NB4 (cell line): ENCODE measurements around the gene MPV17.
A peak's percentile ranks its signal among the peaks of the same experiment; 100 is the strongest.
"Not testable (repeated sequence)": the region's sequence is repeated elsewhere in the genome, so short reads cannot be mapped to it uniquely, and the experiment has no call there.

Experiments
- DNase-seq: peaks from one replicate; pipeline ENCODE4 v3.0.0; 2010; ENCODE audit warnings: low read depth
- H3K4me3 ChIP-seq: one replicate; pipeline ENCODE4 v1.5.1; 2011; ENCODE audit warnings: mild to moderate bottlenecking, low read depth, low read length, moderate library complexity
- MYC ChIP-seq: IDR thresholded peaks from 2 replicates; pipeline ENCODE4 v1.6.1; 2011; ENCODE audit warnings: low read depth, low read length
- POLR2A ChIP-seq: IDR thresholded peaks from 2 replicates; pipeline ENCODE4 v1.6.1; 2011; ENCODE audit warnings: mild to moderate bottlenecking; ENCODE audit not compliant: insufficient read length; ENCODE audit errors: extremely low read depth
- TF ChIP-seq, protein P1 (sequence below): IDR thresholded peaks from one replicate; pipeline ENCODE4 v1.5.1; 2012; ENCODE audit warnings: low read depth, low read length
- TF ChIP-seq, protein P2 (sequence below): IDR thresholded peaks from 2 replicates; pipeline ENCODE4 v1.6.1; 2011; ENCODE audit warnings: low read depth, low read length

MPV17 gene

DNA sequence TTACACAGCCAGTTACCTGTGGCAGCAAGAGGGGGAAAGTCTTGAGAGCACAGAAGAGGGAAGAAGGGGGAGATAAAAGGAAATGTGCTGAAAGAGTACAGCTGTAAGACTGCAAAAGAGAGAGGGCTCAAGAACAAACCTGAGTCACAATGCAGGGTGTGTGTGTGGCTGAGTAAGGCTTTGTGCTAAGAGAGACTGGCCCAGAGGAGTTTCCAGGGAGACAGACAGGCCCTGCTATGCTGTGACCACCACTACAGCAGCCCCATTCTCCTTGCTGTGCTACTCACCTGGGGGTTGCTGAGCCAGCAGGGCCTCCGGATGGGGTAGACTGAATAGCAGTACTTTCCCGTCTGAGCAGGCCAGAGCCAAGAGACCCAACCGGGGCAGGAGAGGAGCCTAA lies 12.4 kb upstream of the MPV17 start:
- H3K4me3 ChIP-seq = no peak overlapping the region
- TF ChIP-seq, protein P1, sequence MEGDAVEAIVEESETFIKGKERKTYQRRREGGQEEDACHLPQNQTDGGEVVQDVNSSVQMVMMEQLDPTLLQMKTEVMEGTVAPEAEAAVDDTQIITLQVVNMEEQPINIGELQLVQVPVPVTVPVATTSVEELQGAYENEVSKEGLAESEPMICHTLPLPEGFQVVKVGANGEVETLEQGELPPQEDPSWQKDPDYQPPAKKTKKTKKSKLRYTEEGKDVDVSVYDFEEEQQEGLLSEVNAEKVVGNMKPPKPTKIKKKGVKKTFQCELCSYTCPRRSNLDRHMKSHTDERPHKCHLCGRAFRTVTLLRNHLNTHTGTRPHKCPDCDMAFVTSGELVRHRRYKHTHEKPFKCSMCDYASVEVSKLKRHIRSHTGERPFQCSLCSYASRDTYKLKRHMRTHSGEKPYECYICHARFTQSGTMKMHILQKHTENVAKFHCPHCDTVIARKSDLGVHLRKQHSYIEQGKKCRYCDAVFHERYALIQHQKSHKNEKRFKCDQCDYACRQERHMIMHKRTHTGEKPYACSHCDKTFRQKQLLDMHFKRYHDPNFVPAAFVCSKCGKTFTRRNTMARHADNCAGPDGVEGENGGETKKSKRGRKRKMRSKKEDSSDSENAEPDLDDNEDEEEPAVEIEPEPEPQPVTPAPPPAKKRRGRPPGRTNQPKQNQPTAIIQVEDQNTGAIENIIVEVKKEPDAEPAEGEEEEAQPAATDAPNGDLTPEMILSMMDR = no peak
- TF ChIP-seq, protein P2, sequence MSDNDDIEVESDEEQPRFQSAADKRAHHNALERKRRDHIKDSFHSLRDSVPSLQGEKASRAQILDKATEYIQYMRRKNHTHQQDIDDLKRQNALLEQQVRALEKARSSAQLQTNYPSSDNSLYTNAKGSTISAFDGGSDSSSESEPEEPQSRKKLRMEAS = no peak
- no peak for TF ChIP-seq MYC
- no peak for TF ChIP-seq POLR2A
- DNase-seq = no peak

DNA sequence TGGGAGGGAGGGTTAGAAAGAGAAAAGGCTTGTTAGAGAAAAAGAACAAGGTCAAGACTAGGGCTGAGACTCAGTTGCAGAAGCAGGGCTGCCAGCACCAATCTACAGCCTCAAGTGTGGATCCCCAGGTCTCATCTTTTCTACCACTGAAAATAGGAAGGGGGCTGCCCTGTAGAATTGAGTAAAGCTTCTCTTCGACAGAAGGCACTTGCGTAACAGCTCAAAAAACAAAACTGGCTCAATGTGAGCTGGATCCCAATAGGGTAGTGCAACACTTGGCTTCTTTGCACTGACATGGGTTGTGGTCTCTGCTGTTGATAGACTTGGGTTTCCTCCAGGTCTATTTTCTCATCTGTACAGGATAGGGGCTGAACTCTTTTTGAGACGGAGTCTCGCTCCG lies 1.8 kb upstream of the MPV17 start:
- DNase-seq = peak; percentile 80
- no peak for TF ChIP-seq POLR2A
- TF ChIP-seq MYC = no peak
- TF ChIP-seq, protein P1 = no peak
- TF ChIP-seq, protein P2 = no peak

DNA sequence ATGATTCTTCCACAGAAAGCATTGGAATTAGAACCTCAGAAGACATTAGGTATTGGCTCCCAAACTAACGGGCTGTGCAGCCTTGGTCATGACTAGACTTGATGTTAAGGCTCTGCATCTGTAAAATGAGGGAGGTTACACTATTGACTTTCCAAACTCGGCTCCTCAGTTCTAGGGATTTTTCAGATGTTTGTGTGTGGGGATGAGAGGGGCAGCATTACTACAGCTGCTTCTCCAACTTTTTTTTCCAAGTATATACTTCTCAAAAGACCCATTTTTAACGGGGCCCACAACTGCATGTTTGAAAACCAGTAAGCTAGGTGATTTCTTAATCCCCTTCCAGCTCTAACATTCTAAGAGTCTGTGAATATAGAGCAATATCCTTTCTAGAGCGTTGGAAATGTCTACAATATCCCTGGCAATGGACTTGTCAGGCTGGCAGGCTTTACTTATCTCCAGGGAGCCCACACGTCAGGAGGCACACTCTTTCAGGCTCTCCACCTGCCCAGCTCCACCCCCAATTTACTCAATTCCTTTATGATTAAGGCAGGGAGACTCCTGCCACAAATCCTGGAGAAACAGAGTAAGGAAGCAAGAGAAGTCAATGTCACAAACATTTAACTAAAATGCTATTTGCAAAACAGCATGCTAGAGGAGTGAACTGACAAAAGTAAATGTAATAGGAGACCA lies 844 bp upstream of the MPV17 start:
- DNase-seq = no peak
- peak overlapping the region; percentile 97 for H3K4me3 ChIP-seq
- TF ChIP-seq MYC = no peak
- TF ChIP-seq POLR2A = no peak
- TF ChIP-seq, protein P1 = no peak
- TF ChIP-seq, protein P2 = no peak

More for the DNA sequence above, 1.8 kb upstream of the MPV17 start:
- H3K4me3 ChIP-seq = no peak overlapping the region

DNA sequence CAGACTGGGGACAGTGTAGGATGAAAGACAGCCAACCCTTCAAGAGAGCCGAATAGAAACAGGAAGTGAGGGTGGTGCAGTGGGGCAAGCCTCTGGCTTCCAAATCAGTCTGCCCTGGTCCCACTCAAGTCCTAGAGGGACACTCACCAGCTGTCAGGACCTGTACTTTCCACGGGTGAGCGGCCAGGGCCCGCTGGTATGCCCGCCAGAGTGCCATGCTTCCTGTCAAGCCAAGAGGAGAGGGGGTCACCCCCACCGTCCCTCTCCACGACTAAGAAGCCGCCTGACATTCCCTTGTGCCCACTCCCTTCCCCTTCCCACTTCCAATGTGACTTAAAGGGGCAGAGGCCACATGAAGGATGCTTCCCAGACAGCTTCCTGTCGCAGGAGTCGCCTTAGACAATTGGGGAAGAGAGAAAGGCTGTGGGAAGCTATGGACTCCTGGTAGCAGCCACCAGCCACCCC lies 564 bp downstream of the MPV17 start:
- H3K4me3 ChIP-seq = peak overlapping the region; percentile 97
- DNase-seq = peak; percentile 62
- no peak for TF ChIP-seq MYC
- TF ChIP-seq POLR2A = no peak
- TF ChIP-seq, protein P2 = no peak
- TF ChIP-seq, protein P1 = no peak

DNA sequence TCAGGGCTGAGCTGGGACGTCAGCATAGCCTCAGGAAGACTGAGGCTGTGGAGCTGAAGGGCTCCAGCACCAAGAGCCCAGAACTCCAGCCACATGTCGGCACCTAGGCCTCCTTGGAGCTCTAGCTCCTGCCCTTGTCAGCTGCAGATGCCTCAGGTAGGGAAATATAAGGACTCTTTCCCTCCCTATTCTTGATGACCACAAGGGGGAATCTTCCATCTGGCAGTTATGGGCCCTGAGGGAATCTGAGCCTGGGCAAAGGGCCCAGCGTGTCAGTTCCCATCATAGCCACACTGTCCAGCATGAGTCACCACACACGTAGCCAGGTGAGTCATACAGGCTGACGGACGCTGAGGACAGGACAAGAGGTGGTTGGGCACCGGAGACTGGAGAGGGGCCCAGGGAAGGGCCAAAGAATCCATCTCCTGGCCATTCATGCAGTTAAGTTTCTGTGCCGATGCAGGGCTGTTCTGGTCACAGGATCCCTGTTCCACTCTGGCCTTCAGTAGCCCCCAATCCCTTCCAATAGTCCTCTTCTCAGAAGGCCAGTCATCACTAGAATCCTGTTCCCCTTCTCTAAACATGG lies 1.8 kb downstream of the MPV17 start:
- no peak overlapping the region for H3K4me3 ChIP-seq
- TF ChIP-seq, protein P1 = no peak
- TF ChIP-seq POLR2A (no peak), MYC (no peak)
- TF ChIP-seq, protein P2 = no peak
- peak; percentile 69 for DNase-seq

DNA sequence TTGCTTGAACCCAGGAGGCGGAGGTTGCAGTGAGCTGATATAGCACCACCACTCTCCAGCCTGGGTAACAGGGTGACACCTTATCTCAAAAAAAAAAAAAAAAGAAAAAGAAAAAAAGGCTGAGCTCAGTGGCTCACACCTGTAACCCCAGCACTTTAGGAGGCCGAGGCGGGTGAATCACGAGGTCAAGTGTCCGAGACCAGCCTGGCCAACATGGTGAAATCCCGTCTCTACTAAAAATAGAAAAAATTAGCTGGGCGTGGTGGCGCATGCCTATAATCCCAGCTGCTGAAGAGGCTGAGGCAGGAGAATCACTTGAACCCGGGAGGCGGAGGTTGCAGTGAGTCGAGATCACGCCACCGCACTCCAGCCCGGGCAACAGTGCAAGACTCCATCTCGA lies 3.1 kb downstream of the MPV17 start:
- H3K4me3 ChIP-seq, DNase-seq: not testable (repeated sequence)
